Gastroesophageal sphincter (tissue), 3 donors: ENCODE measurements around the gene MACROD2.

Experiments
- POLR2A ChIP-seq, 2 donors: fragments of 450-650 bp; IDR thresholded peaks; one replicate each; pipeline ENCODE4 v1.6.1; 2017; ENCODE audit warnings: antibody characterized with exemption in 2 of 2, mild to moderate bottlenecking in 2 of 2, moderate library complexity in 1 of 2
- TF ChIP-seq, protein P1 (sequence below), 4 experiments: fragments of 200-600 bp in 2 of 4; fragments of 450-650 bp in 2 of 4; sonication (generic) in 1 of 4; IDR thresholded peaks; one replicate each; pipeline ENCODE4 v1.5.1; 2017 to 2019; ENCODE audit warnings: antibody characterized with exemption in 4 of 4, mild to moderate bottlenecking in 2 of 4, moderate library complexity in 2 of 4

DNA sequence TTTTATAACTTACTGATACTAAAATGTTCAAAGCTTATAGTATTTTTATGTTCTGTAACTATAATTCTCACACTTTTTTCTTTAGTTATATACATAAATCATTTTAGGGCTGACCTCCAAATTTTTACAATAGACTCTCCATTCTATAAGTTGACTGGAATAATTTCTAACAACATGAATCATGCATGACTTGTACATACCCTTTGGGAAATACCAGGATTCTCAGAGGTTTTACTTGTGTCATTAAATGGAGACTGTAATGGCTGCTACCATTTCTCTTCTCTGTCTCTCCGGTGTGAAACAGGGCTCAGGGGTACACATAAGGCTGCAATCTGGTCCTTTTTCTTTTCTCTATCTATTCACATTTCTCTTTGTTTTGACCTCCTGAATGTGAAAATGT is 564.3 kb downstream of the MACROD2 start:
- no peak for TF ChIP-seq POLR2A (IDR thresholded peaks at IDR 0.05)
- TF ChIP-seq, protein P1, sequence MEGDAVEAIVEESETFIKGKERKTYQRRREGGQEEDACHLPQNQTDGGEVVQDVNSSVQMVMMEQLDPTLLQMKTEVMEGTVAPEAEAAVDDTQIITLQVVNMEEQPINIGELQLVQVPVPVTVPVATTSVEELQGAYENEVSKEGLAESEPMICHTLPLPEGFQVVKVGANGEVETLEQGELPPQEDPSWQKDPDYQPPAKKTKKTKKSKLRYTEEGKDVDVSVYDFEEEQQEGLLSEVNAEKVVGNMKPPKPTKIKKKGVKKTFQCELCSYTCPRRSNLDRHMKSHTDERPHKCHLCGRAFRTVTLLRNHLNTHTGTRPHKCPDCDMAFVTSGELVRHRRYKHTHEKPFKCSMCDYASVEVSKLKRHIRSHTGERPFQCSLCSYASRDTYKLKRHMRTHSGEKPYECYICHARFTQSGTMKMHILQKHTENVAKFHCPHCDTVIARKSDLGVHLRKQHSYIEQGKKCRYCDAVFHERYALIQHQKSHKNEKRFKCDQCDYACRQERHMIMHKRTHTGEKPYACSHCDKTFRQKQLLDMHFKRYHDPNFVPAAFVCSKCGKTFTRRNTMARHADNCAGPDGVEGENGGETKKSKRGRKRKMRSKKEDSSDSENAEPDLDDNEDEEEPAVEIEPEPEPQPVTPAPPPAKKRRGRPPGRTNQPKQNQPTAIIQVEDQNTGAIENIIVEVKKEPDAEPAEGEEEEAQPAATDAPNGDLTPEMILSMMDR (IDR thresholded peaks at IDR 0.05): no peak
